Mesothelial cell of epicardium (in vitro differentiated cells): ENCODE measurements around the gene CDNF. TPM values are rescaled to one million over a fixed set of nuclear protein-coding genes. Genes with fewer than 3 reads are reported as not detected.
"Not testable (repeated sequence)": the region's sequence is repeated elsewhere in the genome, so short reads cannot be mapped to it uniquely, and the experiment has no call there.

Experiments used
- DNase-seq, 2 experiments: peaks; one replicate each; pipeline ENCODE4 v3.0.0; 2021; ENCODE audit warnings: low spot score in 2 of 2; ENCODE audit not compliant: unreplicated experiment in 2 of 2
- H3K27ac Mint-ChIP-seq: 2 replicates; pipeline ENCODE4 v1.8.0; 2021; ENCODE audit warnings: mixed read lengths
- H3K27me3 Mint-ChIP-seq: 2 replicates; pipeline ENCODE4 v1.8.0; 2021; ENCODE audit warnings: low read depth, mixed read lengths
- H3K36me3 Mint-ChIP-seq: 2 replicates; pipeline ENCODE4 v1.8.0; 2021; ENCODE audit warnings: mixed read lengths
- H3K4me1 Mint-ChIP-seq: 2 replicates; pipeline ENCODE4 v1.8.0; 2021; ENCODE audit warnings: mixed read lengths
- H3K4me3 Mint-ChIP-seq: 2 replicates; pipeline ENCODE4 v1.8.0; 2021; ENCODE audit warnings: mild to moderate bottlenecking, moderate library complexity, mixed read lengths
- H3K9me3 Mint-ChIP-seq: 2 replicates; pipeline ENCODE4 v1.8.0; 2021; ENCODE audit warnings: mixed read lengths
- total RNA-seq: library from RNA; stranded (reverse); gene quantifications from 3 replicates; pipeline ENCODE4 v1.2.1, GENCODE V29; 2021
- TF ChIP-seq, protein P1 (sequence below): fragments of 200-600 bp; sonication (generic); IDR thresholded peaks from one replicate; pipeline ENCODE4 v1.5.0; 2021; ENCODE audit warnings: antibody characterized with exemption; ENCODE audit not compliant: unreplicated experiment

CDNF gene
- total RNA-seq, 1 donor from 2014 or later: 1.7 TPM

GRCh38 chr10:14878266-14879123, 40.7 kb upstream of the CDNF start, which contains the start of gene SUV39H2:
Gene SUV39H2 (plus strand): TSS chr10:14878866. CDS start chr10:14878889, 23 bp downstream.
- H3K4me1 Mint-ChIP-seq: peaks cover 31% of the 10 kb centered on the region
- H3K36me3 Mint-ChIP-seq: no peaks in the 10 kb centered on the region
- peak within 1 kb of the TSS; percentile 93 for H3K4me3 Mint-ChIP-seq
- H3K27ac Mint-ChIP-seq: peak within 1 kb of the TSS; percentile 97
- no peaks in the 10 kb centered on the region for H3K27me3 Mint-ChIP-seq
- TF ChIP-seq, protein P1, sequence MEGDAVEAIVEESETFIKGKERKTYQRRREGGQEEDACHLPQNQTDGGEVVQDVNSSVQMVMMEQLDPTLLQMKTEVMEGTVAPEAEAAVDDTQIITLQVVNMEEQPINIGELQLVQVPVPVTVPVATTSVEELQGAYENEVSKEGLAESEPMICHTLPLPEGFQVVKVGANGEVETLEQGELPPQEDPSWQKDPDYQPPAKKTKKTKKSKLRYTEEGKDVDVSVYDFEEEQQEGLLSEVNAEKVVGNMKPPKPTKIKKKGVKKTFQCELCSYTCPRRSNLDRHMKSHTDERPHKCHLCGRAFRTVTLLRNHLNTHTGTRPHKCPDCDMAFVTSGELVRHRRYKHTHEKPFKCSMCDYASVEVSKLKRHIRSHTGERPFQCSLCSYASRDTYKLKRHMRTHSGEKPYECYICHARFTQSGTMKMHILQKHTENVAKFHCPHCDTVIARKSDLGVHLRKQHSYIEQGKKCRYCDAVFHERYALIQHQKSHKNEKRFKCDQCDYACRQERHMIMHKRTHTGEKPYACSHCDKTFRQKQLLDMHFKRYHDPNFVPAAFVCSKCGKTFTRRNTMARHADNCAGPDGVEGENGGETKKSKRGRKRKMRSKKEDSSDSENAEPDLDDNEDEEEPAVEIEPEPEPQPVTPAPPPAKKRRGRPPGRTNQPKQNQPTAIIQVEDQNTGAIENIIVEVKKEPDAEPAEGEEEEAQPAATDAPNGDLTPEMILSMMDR: no peak
- H3K9me3 Mint-ChIP-seq: no peaks in the 10 kb centered on the region
- DNase-seq: peak; percentile 92 to 97

- DNase-seq: no peak
- Mint-ChIP-seq H3K4me1 (peaks cover 31% of the 10 kb centered on the region), H3K27ac (peak overlapping the region; percentile 72), H3K4me3 (peak overlapping the region; percentile 93), H3K27me3 (no peaks in the 10 kb centered on the region), H3K36me3 (no peaks in the 10 kb centered on the region), H3K9me3 (no peaks in the 10 kb centered on the region)
- TF ChIP-seq, protein P1: no peak
Measured at GRCh38 chr10:14876764-14877163, 38.9 kb upstream of the CDNF start.

GRCh38 chr10:14875941-14876340, 38.1 kb upstream of the CDNF start:
- Mint-ChIP-seq H3K4me3 (no peak overlapping the region), H3K36me3 (no peaks in the 10 kb centered on the region), H3K4me1 (peaks cover 29% of the 10 kb centered on the region), H3K27ac (no peak overlapping the region), H3K9me3 (no peaks in the 10 kb centered on the region), H3K27me3 (no peaks in the 10 kb centered on the region)
- TF ChIP-seq, protein P1: no peak
- no peak for DNase-seq

- peaks cover 13% of the 10 kb centered on the region for H3K4me1 Mint-ChIP-seq
- DNase-seq: no peak
- H3K27ac Mint-ChIP-seq: no peak overlapping the region
- TF ChIP-seq, protein P1: no peak
- peaks cover 7% of the 10 kb centered on the region for H3K36me3 Mint-ChIP-seq
- H3K9me3 Mint-ChIP-seq: no peaks in the 10 kb centered on the region
- no peaks in the 10 kb centered on the region for H3K27me3 Mint-ChIP-seq
- H3K4me3 Mint-ChIP-seq: no peak overlapping the region
Measured at GRCh38 chr10:14873090-14873760, 35.4 kb upstream of the CDNF start.

DNA sequence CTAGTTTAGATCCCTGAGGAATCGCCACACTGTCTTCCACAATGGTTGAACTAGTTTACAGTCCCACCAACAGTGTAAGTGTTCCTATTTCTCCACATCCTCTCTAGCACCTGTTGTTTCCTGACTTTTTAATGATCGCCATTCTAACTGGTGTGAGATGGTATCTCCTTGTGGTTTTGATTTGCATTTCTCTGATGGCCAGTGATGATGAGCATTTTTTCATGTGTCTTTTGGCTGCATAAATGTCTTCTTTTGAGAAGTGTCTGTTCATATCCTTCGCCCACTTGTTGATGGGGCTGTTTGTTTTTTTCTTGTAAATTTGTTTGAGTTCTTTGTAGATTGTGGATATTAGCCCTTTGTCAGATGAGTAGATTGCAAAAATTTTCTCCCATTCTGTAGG, 27.0 kb upstream of the CDNF start:
- H3K9me3 Mint-ChIP-seq, H3K4me1 Mint-ChIP-seq, H3K4me3 Mint-ChIP-seq, H3K27ac Mint-ChIP-seq, DNase-seq, H3K27me3 Mint-ChIP-seq: not testable (repeated sequence)
- H3K36me3 Mint-ChIP-seq: peaks cover 32% of the 10 kb centered on the region

DNA sequence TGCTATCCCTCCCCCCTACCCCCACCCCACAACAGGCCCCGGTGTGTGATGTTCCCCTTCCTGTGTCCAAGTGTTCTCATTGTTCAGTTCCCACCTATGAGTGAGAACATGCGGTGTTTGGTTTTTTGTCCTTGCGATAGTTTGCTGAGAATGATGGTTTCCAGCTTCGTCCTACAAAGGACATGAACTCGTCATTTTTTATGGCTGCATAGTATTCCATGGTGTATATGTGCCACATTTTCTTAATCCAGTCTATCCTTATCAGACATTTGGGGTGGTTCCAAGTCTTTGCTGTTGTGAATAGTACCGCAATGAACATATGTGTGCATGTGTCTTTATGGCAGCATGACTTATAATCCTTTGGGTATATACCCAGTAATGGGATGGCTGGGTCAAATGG, 26.6 kb upstream of the CDNF start:
- H3K4me1 Mint-ChIP-seq, H3K9me3 Mint-ChIP-seq, DNase-seq, H3K27ac Mint-ChIP-seq, H3K4me3 Mint-ChIP-seq, H3K27me3 Mint-ChIP-seq: not testable (repeated sequence)
- peaks cover 29% of the 10 kb centered on the region for H3K36me3 Mint-ChIP-seq
